Stimulated activated CD4-positive, alpha-beta T cell treated with anti-CD3 and anti-CD28 coated beads, Interleukin-4, amount 100 ng/mL, for 4 hours (primary cell): ENCODE results near the gene STX5.
A peak's percentile ranks its signal among the peaks of the same experiment; 100 is the strongest.
"Not testable (repeated sequence)": the region's sequence is repeated elsewhere in the genome, so short reads cannot be mapped to it uniquely, and the experiment has no call there.

Experiments
- DNase-seq, 2 experiments: peaks; one replicate each; pipeline ENCODE4 v3.0.0-alpha.2; 2020

STX5 gene, protein sequence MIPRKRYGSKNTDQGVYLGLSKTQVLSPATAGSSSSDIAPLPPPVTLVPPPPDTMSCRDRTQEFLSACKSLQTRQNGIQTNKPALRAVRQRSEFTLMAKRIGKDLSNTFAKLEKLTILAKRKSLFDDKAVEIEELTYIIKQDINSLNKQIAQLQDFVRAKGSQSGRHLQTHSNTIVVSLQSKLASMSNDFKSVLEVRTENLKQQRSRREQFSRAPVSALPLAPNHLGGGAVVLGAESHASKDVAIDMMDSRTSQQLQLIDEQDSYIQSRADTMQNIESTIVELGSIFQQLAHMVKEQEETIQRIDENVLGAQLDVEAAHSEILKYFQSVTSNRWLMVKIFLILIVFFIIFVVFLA

DNA sequence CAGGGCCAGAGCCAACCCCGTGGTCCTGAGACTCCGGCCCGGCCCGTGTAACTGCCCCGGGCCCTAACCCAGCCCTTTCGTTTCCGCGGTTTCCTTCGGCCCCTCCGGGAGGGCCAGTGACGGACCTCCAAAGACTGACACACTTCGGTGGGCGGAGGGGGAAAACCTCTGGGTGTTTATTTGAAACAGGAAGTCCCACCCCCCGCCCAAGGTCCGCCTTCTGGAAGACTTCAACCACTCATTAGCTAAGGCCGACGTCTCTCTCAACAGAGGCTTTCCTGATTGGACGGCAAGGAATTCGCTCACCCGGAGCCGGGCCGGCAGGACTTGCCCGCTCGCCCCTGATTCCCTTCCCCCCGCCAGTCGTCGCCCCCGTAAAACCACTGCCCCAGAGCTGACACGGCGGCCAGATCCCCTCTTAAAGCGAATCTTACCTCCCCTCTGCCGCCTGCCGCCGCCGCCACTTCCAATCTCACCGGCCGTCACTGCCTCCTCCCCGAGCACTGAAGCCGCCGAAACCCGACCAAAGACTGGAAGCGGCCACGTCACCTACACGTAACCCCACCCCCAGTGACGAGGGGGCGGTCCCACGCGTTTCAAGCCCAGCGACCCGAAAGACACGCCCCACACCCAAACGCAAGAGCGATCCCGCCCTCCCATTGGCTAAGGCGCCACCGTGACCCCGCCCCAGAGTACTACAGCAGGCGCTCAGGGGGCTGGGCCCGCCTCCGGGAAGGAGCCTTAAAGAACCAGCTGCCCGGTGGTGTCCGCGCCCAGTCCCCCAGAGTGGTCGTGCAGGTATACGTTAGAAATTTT lies at the start of gene STX5:
TSS of gene STX5 (minus strand) at position 532 of the 816 bp plus-strand sequence. CDS start 808 bp downstream, outside the sequence.
- peak; percentile 99 for DNase-seq

DNA sequence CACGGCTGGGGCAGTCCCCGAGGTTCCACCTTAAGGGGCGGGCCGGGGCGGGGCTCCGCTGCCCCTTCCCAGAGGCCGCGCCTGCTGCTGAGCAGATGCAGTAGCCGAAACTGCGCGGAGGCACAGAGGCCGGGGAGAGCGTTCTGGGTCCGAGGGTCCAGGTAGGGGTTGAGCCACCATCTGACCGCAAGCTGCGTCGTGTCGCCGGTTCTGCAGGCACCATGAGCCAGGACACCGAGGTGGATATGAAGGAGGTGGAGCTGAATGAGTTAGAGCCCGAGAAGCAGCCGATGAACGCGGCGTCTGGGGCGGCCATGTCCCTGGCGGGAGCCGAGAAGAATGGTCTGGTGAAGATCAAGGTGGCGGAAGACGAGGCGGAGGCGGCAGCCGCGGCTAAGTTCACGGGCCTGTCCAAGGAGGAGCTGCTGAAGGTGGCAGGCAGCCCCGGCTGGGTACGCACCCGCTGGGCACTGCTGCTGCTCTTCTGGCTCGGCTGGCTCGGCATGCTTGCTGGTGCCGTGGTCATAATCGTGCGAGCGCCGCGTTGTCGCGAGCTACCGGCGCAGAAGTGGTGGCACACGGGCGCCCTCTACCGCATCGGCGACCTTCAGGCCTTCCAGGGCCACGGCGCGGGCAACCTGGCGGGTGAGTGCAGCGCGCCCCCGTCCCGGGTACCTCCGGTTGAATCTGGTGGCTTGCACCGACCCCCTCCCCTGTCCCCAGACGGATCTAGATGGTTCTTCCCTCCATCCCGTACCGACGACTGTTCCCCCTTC lies 49.1 kb upstream of the STX5 start, which contains the start of gene SLC3A2:
TSS of gene SLC3A2 (plus strand) at position 94 of the 776 bp plus-strand sequence. CDS start at position 222, 128 bp downstream.
- DNase-seq = peak; percentile 86 to 92

DNA sequence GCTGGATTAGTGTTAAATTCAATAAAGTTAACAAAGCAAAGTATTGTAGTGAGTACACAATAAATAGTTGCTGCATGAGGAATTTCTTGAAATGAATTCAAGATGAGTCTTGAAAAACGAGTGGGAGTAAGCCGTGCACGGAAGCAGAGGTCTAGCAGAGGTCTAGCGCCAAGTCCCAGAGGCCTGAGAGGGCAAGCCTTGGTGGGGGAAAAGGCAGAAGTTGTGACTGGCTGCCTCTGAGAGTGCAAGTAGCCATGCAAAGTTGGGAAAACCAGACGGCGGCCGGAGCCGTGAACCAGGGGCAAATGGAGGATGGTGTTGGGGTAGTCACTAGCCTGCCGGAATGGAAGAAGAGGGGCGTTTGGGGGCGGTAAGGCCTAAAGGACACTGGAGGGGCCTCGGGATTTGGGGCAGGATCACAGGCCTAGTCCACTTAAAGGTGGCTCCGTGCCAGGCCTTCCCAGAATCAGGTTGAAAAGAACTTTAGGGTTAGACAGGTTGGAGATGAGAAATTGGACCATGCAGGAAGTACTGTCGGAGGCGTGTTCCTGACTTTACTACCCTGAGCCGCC lies 48.5 kb upstream of the STX5 start:
- DNase-seq = no peak

DNA sequence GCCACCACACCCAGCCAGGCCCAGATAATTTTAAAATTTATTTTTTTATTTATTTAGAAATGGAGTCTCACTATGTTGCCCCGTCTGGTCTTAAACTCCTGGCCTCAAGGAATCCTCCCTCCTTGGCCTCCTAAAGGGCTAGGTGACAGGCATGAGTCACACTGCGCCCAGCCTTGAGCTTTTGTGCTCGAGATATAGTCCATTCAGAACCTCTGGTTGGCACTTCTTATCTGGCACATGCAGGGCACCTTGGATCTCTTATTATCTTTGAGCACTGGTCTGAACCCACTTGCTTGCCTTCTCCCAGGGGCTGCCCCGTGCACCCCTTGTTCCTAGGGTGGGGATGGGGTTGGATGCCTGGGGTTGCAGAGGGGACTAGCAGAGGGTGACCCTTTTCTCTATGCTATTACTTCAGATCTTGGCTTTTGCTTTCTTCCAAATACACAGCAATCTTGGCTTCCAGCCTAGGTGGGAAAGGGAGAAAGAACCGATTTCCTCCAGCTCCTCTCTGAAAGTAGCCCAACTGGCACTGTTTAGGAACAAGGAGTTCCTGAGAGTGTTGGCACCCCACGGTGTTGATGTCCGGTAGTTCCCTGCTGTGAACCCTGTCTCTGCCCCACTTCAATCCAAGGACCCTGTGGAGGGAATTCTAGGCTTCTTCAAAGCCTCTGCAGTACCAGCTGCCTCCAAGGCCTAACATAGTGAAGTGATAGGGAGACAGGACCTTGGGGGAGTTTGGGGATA lies 47.6 kb upstream of the STX5 start:
- no peak for DNase-seq

DNA sequence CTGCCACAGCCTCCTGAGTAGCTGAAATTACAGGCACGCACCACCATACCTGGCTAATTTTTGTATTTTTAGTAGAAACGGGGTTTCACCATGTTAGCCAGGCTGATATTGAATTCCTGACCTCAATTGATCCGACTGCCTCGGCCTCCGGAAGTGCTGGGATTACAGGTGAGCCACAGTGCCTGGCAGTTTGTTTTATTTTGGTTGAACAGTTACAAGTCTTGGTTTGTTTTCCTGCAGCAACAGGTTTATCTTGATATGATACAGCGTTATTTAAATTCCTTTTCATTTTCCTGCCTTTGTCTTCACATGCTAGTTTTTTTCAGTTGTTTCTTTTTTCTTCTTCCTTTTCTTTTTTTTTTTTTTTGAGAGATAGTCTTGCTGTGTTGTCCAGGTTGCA lies 44.9 kb upstream of the STX5 start:
- no peak for DNase-seq

DNA sequence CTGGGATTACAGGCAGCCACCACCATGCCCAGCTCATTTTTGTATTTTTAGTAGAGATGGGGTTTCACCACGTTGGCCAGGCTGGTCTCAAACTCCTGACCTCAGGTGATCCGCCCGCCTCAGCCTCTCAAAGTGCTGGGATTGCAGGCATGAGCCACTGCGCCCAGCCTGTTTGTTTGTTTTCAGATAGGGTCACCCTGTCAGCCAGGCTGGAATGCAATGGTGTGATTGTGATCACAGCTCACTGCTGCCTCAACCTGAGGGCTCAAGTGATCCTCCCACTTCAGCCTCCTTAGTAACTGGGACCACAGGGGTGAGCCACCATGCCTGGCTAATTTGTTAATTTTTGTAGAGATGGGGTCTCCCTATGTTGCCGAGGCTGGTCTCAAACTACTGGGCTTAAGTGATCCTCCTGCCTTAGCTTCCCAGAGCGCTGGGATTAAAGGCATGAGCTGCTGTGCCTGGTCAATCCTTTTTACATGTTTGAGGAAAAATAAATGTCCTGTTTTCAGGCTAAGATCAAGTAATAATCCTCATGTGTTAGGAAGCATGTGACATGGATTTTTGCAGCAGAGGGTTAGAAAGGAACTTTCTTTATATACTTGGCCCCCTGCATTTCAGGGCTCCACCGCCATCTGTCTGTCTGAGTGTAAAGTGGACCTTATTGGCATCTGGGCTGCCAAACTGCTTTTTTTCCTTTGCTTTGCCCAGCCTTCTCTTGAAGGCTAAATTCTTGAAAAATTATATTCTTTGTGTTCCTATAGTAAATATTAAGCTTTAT lies 44.0 kb upstream of the STX5 start:
- no peak for DNase-seq

DNA sequence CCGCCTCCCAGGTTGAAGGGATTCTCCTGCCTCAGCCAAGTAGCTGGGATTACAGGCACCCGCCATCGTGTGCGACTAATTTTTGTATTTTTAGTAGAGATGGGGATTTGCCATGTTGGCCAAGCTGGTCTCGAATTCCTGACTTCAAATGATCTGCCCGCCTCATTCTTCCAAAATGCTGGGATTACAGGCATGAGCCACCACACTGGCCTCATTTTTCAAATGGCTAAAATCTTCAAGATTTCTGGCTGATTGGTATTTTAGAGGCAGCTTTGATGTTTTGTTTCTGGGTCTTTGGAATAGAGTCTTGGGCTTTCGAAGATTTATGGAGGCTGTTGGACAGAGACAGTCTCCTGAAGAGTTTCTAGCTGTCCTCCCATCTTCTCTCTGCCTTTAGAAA lies 43.0 kb upstream of the STX5 start:
- no peak for DNase-seq

DNA sequence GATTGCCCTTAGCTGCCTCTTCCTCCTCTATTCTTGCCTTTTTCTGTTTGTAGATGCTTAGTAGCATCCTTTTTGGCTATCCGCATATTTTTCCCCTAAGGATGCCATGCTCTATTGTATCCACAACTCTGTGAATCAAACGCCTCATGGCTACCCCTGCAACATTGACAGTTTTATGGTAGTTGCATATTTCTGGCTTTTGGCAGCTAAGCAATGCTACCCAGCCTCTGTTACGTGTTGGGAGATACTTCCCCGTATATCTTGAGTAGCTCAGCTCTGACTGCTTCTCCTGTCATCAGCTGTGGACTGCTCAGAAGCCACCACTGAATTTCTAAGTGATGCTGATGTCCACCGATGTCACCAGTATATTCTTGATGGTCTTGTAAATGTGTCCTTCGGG lies 33.8 kb upstream of the STX5 start:
- no peak for DNase-seq

DNA sequence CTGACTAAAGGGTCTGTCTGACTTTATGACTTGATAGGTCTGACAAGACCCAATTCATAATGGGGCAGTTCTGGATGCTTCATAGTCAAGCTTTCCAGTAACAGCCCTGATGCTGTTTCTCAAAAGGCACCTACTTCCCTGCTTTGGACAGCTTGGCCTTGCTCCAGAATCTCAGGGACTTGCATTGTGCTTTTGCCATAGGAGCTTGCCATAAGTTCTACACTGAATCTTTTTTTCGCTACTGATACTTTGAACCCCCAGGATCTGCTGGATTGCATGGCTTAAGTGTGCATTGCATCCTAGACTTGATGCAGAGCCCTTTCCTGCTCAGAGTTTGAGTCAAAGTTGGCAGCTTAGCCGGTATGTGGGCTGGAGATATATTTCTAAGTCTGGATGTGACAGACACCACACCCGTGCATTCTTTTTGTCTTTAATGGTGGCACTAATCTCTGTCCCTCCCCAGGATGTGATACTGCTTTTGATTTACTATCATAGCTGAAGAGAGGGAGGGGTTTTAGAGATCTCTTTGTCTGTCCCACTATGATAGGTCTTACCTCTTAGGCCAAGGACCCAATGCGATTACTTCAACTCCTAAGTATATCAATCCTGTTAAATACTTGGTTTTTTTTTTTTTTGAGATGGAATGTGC lies 32.0 kb upstream of the STX5 start:
- DNase-seq = no peak

DNA sequence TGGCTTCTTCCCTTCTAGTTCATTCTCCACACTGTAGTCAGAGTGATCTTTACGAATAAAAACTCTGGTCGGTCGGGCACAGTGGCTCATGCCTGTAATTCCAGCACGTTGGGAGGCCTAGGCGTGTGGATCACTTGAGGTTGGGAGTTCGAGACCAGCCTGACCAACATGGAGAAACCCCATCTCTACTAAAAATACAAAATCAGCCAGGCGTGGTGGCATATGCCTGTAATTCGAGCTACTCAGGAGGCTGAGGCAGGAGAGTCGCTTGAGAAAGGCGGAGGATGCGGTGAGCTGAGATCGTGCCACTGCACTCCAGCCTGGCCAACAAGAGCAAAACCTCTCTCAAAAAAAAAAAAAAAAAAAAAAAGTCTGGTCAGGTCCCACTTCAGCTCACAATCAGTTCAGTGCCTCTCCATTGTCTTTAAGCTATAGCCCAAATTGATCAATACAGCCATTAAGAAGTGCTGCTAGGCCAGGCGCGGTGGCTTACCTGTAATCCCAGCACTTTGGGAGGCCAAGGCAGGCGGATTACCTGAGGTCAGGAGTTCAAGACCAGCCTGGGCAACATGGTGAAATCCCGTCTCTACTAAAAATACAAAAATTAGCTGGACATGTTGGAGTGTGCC lies 29.8 kb upstream of the STX5 start:
- not testable (repeated sequence) for DNase-seq

DNA sequence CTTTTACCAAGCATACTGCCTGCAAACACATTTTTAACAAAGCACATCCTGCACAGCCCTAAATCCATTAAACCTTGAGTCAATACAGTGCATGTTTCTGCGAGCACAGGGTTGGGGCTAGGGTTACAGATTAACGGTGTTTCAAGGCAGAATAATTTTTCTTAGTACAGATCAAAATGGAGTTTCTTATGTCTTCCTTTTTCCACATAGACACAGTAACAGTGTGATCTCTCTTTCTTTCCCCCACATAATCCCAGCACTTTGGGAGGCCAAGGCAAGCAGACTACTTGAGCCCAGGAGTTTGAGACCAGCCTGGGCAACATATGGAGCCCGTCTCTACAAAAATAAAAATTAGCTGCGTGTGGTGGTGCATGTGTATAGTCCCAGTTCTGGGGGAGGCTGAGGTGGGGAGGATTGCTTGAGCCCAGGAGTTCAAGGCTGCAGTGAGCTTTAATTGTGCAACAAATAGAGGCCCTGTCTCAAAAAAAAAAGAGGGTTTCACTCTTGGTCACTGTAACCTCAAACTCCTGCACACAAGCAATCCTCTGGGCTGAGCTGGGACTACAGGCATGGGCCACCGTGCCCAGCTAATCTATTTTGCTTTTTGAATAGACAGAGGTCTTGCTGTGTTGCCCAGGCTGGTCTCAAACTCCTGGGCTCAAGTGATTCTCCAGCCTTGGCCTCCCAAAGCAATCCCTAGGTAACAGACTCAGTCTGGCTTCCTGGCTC lies 29.1 kb upstream of the STX5 start:
- DNase-seq = no peak

DNA sequence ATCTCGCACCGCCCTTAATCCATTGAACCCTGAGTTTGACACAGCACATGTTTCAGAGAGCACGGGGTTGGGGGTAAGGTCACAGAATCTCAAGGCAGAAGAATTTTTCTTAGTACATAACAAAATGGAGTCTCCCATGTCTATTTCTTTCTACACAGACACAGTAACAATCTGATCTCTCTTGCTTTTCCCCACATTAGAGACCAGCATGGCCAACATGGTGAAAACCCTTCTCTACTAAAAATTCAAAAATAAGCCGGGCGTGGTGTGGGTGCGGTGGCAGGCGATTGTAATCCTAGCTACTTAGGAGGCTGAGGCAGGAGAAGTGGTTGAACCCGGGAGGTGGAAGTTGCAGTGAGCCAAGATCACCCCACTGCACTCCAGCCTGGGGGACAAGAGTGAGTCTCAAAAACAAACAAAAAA lies 27.4 kb upstream of the STX5 start:
- DNase-seq = not testable (repeated sequence)

DNA sequence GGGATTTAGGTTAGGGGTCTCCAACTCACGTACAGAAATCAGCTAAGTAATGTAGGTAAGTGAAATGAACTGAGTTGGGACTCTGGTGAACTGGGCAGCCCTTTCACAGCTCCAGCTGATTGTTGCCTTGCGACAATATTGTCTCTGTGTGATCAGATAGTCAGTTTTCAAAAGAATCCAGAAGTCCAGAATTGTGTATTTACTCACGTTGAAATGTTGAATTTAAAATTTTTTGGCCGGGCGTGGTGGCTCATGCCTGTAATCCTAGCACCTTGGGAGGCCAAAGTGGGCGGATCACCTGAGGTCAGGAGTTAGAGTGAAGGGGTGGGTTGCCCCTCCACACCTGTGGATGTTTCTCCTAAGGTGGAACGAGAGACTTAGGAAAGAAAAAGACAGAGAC lies 26.4 kb upstream of the STX5 start:
- DNase-seq = no peak

DNA sequence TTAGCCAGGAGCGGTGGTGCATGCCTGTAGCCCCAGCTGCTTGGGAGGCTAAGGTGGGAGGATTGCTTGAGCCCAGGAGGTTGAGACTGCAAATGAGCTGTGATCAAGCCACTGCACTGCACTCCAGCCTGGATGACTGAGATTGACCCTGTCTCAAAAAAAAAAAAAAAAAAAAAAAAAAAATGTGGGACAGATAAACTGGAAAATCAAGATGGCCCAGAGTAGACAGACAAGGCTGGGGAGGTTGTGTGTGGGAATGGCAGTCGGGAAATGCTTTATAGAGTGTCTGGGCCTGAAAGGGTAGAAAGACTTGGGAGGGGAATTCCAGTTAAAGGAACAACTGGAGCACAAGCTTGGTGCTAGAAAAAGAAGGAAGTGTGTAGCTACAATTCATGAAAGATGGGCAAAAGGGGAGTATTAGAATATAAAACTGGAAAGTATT lies 25.7 kb upstream of the STX5 start:
- no peak for DNase-seq

DNA sequence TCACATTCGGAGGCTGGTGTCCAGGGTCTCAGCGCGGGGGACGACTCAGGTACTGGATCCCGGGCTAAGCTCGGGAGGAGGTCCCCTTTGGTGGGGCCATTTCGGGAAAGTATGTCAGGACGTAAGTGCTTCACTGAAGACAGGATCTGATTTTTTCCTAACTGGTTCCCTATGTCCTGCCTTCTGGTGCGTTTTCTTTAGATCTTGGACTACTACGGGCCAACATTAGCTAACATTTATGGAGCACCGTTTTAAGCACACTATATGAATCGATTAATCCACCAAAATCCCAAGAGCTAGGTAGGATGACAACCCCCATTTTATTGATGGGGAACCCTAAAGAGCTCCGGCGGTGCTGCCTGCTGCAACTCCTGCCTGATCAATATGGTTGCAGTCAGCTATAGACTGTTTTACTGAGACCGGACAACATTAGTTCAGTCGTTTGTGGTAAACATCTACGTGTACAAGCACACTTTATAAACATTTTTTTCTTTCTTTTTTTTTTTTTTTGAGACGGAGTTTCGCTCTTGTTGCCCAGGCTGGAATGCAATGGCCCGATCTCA lies 24.6 kb upstream of the STX5 start:
- DNase-seq = no peak

DNA sequence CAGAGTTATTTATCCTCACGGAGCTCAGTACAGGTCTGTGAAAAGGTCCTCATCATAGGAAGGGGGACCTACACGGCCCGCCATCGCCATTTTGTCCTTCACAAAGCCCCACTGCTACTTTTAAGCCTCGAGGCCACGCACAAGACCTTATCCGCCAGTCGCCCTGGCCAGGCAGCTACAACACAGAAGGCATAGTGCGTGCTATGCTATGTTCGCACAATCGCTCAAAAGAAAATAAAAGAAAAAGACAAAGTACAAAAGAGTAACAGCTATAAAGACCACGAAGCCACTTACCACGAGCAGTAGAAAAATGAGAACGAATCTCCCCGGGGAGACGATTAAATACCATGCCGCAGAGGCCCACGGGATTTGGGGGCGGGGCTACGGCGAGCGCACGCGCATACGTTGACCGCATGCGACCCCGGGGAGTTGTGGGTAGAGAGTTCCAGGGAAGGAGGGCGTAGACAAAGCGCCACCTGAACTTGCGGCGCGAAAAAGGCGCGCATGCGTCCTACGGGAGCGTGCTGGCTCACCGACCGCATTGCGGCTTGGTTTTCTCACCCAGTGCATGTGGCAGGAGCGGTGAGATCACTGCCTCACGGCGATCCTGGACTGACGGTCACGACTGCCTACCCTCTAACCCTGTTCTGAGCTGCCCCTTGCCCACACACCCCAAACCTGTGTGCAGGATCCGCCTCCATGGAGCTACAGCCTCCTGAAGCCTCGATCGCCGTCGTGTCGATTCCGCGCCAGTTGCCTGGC lies 23.9 kb upstream of the STX5 start:
- DNase-seq = peak; percentile 98

DNA sequence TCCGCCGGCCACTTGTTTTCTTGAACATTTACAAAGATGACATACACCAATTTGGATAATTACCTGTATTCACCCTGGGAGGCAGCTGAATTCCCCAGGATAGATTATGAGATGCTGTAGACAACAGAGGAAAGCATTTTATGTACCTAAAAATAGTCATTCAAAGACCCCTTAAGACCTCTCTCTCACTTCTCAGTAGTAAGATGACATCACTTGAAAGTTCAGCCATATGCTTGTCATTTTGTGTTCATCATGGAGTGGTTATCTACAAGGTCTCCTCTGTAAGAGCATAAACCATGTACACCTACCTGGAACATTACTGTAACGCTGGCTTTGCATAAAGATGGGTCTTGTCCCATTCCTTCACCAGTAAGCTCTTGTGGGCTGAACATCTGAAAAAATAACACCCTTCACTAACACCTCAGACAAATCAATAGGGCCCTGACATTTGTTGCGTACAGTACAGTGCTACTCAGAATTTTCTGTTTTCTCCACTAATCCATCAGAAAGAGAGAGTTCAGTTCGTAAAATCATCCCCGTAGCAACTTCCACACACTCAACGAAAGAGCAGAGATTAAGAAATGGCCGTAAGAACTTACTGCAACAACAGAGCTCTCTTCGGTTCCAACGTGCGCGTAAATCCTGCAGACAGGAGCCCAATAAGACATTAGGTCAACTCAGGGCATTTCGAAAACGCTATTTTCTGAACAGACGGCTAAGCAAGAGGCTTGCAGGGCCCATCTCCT lies 23.1 kb upstream of the STX5 start:
- no peak for DNase-seq
